Measurements from ENCODE around the gene C11orf65. TPM values are rescaled to one million over a fixed set of nuclear protein-coding genes. Genes with fewer than 3 reads are reported as not detected.

The C11orf65 gene, protein sequence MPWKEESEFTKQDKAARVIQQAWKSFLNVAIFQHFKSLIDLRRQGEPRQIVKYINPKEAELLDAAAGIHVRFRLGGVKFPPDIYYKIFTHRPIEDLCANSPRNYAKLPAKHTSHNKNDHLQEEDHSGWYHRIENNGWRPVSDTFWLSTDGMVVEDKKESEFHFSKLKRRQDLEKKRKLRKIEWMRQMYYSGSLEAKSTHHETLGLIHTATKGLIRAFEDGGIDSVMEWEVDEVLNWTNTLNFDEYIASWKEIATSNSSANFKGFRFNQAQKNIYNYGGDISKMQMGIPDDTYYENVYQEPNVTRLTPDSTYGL
- polyA plus RNA-seq (2014; cell fraction: cytosol; rRNA removed): 0.72 and 0.78 TPM in 2 replicates
- polyA plus RNA-seq (2014; cell fraction: nucleus; rRNA removed): 0.66 and 0.83 TPM in 2 replicates

GRCh38 chr11:108467091-108467823 lies at the start of gene C11orf65:
TSS of gene C11orf65 (minus strand) at chr11:108467529. CDS start at chr11:108461559, 5,970 bp downstream.
- peak; percentile 91 for DNase-seq (ENCODE audit: low spot score)

DNA sequence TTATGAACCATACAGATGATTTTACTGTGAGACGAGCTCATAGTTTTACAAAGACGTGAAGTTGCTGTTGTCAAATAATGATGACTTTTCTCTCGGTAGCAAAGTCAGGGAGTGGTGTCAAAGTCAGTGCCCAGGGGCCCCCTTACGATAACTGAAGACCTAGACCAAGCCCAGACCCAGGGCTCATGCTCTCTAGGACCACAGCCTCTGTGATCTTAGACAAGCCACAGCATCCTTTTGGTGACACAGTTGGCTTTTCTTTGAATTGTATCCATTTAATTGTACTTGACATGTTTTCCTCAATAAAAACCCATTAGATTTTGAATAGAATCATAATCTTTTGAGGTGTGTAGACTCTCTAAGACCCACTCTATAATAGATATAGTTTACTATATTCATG lies 48.8 kb upstream of the C11orf65 start:
- no peak for DNase-seq (ENCODE audit: low spot score)

- DNase-seq (ENCODE audit: low spot score): no peak
These were observed 45.4 kb upstream of the C11orf65 start for GRCh38 chr11:108512708-108513107.

- DNase-seq (ENCODE audit: low spot score): no peak
These were observed 44.6 kb upstream of the C11orf65 start for GRCh38 chr11:108511851-108512474.

GRCh38 chr11:108508653-108509593 lies 41.6 kb upstream of the C11orf65 start:
- no peak for DNase-seq (ENCODE audit: low spot score)

DNA sequence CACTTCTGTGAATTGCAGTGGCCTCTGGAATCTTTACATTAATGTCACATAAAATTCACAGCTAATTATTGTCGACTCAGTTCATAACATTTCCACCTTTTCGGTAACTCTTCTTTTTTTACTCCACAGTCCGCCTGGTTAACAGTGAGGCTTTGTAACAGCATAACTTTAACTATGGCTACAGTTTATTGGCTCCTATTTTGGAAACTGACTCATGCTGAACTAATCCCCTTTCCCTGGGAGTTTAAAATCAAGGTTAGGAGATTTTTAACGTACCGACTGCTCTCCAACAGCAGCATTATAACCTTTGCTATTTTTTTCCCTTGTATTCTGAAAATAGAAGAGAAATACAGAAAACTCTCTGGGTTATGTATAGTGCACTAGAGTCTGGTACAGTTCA lies 34.1 kb upstream of the C11orf65 start:
- no peak for DNase-seq (ENCODE audit: low spot score)

- DNase-seq (ENCODE audit: low spot score): no peak
These were observed 33.4 kb upstream of the C11orf65 start for GRCh38 chr11:108500721-108501120.

DNA sequence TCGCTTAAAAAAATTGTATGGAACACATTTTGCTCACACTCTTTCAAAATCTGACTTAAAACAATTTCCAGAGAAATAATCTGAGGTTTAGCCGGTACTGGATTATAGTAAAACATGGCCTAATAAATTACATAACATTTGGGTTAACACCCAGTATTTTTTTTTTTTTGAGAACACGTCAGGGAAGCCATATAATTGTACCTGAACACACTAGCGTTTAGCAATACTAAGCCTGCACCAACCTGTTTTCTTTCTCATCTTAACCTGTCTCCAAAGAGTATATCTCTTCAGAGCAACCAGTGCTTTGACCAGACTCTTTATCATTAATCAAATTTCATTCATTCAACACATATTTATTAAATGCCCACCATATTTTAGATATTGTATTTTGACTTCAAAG lies 32.8 kb upstream of the C11orf65 start:
- no peak for DNase-seq (ENCODE audit: low spot score)

GRCh38 chr11:108498816-108499408 lies 31.6 kb upstream of the C11orf65 start:
- no peak for DNase-seq (ENCODE audit: low spot score)

- peak; percentile 62 for DNase-seq (ENCODE audit: low spot score)
These were observed 30.9 kb upstream of the C11orf65 start, which contains the start of gene POGLUT3 for GRCh38 chr11:108498046-108498815. TSS of gene POGLUT3 (minus strand) at chr11:108498384. CDS start at chr11:108498366, 18 bp downstream.

DNA sequence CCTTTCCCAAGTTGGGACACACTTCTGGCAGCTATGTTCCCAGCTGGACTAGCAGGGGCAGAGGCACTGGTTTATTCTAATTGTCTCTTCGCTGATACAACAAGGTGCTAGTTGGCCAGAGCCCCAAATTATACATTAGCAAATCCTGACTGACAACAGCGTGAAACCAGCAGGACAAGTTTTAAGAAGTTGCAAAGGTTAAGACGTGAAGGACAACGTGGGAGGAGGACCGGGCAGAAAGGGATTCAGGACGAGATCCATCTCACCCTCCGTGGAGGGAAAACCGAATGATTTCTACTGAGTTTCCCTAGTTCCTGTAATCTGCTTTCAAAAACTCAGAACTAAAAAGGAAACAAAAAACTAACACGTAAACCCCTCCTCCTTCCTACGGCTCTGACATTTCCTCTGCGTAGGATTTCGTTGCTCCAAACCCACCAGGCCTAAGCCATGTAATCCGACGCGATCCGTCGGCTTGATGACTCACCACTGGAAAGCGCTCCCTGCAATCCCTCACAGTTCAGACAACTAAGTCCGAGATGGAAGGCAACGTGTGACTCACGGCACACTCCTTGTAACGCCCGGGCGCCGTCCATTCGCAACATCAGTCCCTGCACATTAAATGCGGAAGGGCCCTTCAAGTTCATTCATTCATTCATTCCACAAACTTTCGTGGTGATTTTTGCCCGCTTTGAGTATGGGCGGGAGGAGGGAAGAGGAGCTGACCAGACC lies 30.2 kb upstream of the C11orf65 start:
- peak; percentile 69 for DNase-seq (ENCODE audit: low spot score)

- DNase-seq (ENCODE audit: low spot score): peak; percentile 11
These were observed 29.4 kb upstream of the C11orf65 start for GRCh38 chr11:108496643-108497256.

DNA sequence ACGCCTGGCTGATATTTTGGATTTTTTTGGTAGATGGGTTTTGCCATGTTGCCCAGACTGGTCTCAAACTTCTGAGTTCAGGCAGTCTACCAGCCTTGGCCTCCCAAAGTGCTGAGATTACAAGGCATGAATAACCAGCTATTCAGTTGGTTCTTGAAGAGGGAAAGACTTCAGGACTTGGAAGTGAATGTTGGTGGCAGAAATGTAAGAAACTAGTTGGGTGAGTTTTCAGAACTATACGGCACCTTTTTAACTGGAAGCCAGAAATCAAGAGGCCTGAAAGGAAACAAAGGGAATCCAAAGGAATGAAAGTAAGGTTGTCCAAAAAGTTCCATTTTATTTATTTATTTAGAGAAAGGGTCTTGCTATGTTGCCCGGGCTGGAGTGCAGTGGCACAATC lies 28.0 kb upstream of the C11orf65 start:
- no peak for DNase-seq (ENCODE audit: low spot score)

GRCh38 chr11:108494182-108494581 lies 26.9 kb upstream of the C11orf65 start:
- DNase-seq (ENCODE audit: low spot score): no peak

DNA sequence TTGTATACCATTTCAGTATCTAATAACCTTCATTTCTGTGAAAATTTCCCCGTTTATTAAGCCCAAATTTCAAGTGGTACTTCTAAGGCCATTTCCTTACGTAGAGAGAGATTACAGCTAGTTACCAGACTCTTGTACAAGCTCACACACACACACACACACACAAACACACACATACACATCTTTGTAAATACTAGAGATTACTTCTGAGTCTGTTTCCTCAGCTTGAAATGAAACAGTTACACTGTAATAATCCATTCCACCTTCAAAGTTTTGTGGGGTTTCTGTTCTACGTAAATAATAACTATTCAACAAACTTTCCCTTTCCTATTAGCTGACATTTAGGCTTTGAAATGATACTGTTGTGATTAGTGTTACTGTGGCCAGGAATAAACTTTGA lies 24.6 kb upstream of the C11orf65 start:
- no peak for DNase-seq (ENCODE audit: low spot score)

DNA sequence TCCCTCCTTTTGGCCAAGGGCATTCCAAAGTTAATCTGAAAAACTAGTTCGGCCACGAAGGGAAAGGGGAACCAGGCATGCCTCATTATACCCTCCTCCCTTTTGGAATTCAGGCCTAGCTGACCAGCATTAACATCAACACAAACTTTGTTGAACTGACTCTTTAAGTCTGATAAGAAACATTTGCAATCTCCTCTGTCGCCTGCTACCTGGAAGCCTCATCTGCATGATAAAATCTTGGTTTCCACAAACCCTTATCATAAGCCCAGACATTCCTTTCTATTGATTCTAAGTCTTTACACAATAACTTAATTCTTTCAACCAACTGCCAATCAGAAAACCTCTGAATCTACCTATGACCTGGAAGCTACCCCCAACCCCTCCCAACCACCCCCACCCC lies 19.5 kb upstream of the C11orf65 start:
- no peak for DNase-seq (ENCODE audit: low spot score)

GRCh38 chr11:108486331-108486730 lies 19.0 kb upstream of the C11orf65 start:
- no peak for DNase-seq (ENCODE audit: low spot score)

DNA sequence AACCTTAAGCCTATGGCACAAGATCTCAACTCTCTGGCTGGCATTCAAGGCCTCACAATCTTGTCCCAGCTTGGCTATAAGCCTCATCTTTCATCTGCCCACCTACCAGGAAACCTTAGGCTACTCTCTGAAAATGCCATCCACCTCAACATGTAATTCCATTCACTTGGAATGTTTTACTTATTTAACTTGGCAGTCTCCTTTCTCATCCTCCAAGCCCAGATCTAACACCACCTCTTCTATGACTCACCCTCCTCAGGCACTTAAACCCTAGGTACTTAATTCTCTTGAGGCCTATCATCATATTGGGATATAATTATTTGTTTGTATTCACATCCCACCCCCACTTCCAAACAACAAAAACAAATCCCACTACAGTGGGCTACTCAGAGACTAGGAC lies 15.8 kb upstream of the C11orf65 start:
- no peak for DNase-seq (ENCODE audit: low spot score)
